Ramos (cell line): Measurements from ENCODE around the gene TMEM161A.
"Not testable (repeated sequence)": the region's sequence is repeated elsewhere in the genome, so short reads cannot be mapped to it uniquely, and the experiment has no call there.

Experiments used
- in situ Hi-C: fragments of 300-500 bp; cut with MboI; formaldehyde crosslinking; loops from one replicate; pipeline ENCODE4 v1.14.3; 2022; ENCODE audit warnings: low sequenced_read_pairs; ENCODE audit not compliant: unreplicated experiment

The TMEM161A gene

GRCh38 chr19:19126102-19126501 lies 12.2 kb downstream of the TMEM161A start:
- in situ Hi-C loops, result no loop called here

GRCh38 chr19:19123386-19123785 lies 14.9 kb downstream of the TMEM161A start:
- in situ Hi-C loops, result no loop called here

GRCh38 chr19:19122902-19123301 lies 15.4 kb downstream of the TMEM161A start:
- in situ Hi-C loops, result no loop called here

GRCh38 chr19:19121371-19121770 lies 16.9 kb downstream of the TMEM161A start:
- in situ Hi-C loops, result no loop called here

- in situ Hi-C loops, result no loop called here
Observed at GRCh38 chr19:19120308-19121231, 17.7 kb downstream of the TMEM161A start.

GRCh38 chr19:19119325-19120237 lies 18.7 kb downstream of the TMEM161A start:
- in situ Hi-C loops, result no loop called here

GRCh38 chr19:19115954-19116353 lies 22.3 kb downstream of the TMEM161A start:
- in situ Hi-C loops, result no loop called here

- in situ Hi-C loops, result no loop called here
Observed at GRCh38 chr19:19113040-19113626, 25.1 kb downstream of the TMEM161A start.

GRCh38 chr19:19111967-19112580 lies 26.2 kb downstream of the TMEM161A start:
- in situ Hi-C loops, result no loop called here

GRCh38 chr19:19111136-19111835 lies 27.0 kb downstream of the TMEM161A start:
- in situ Hi-C loops, result no loop called here

- in situ Hi-C loops, result no loop called here
Observed at GRCh38 chr19:19110410-19111135, 27.7 kb downstream of the TMEM161A start.

- in situ Hi-C loops, result no loop called here
Observed at GRCh38 chr19:19109601-19110000, 28.7 kb downstream of the TMEM161A start.

- in situ Hi-C loops, result no loop called here
Observed at GRCh38 chr19:19107654-19108053, 30.6 kb downstream of the TMEM161A start.

GRCh38 chr19:19106938-19107337 lies 31.3 kb downstream of the TMEM161A start:
- in situ Hi-C loops, result not testable (repeated sequence)

GRCh38 chr19:19106056-19106551 lies 32.2 kb downstream of the TMEM161A start:
- in situ Hi-C loops, result no loop called here

- in situ Hi-C loops, result no loop called here
Observed at GRCh38 chr19:19105365-19106055, 32.8 kb downstream of the TMEM161A start.

GRCh38 chr19:19103167-19103566 lies 35.1 kb downstream of the TMEM161A start:
- in situ Hi-C loops, result no loop called here

GRCh38 chr19:19102566-19102965 lies 35.7 kb downstream of the TMEM161A start:
- in situ Hi-C loops, result not testable (repeated sequence)
